GM13977 (cell line): ENCODE results near the gene CUX1.

ENCODE experiments used
- DNase-seq: peaks from one replicate; pipeline ENCODE4 v3.0.0; 2012; ENCODE audit warnings: low spot score
- in situ Hi-C: fragments of 300-500 bp; cut with MboI; formaldehyde crosslinking; loops from one replicate; pipeline ENCODE4 v1.12.0; 2022; ENCODE audit warnings: low sequenced_read_pairs, low pct_unique_long_range_greater_than_20kb, mixed read lengths, inconsistent platforms; ENCODE audit not compliant: unreplicated experiment
- TF ChIP-seq, protein P1 (sequence below): IDR thresholded peaks from 2 replicates; pipeline ENCODE4 v1.5.1; 2012; ENCODE audit warnings: mild to moderate bottlenecking, control low read depth; ENCODE audit not compliant: insufficient read depth; ENCODE audit errors: extremely low read depth, missing control alignments

The CUX1 gene

DNA sequence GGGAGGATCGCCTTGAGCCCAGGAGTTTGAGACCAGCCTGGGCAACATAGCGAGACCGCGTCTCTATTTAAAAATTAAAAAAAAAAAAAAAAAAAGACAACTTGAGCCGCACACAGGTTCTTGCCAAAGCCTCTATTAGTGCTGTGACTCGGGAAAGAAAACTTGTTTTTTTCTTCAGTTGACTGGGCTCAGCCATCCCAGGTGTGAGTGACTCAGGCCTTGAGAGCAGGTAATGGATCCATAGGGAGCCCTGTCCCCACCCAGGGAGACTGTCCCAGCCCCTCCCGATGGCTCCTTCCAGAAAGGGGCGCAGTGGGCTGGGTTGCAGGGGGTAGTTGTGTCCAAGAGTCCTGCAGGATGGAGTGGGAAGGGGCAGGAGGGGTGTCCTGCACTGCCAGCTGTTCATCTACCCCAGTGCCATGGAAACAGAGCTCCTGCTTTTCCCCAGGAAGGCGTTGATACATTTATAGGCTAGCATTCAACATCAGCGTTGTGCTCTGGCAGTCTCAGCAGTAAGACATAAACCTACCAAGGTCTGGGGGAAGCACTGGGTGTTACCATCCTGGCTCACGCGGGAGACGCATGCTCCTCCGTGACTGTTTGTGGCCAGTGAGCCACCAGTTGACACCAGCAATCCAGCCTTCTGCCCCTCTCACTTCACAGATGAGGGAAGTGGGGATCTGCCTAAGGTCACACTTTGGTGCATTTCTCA, 126.6 kb downstream of the CUX1 start:
- in situ Hi-C loops, result no loop called here
- no peak for DNase-seq

GRCh38 chr7:101944611-101945010, 127.2 kb downstream of the CUX1 start:
- TF ChIP-seq, protein P1, sequence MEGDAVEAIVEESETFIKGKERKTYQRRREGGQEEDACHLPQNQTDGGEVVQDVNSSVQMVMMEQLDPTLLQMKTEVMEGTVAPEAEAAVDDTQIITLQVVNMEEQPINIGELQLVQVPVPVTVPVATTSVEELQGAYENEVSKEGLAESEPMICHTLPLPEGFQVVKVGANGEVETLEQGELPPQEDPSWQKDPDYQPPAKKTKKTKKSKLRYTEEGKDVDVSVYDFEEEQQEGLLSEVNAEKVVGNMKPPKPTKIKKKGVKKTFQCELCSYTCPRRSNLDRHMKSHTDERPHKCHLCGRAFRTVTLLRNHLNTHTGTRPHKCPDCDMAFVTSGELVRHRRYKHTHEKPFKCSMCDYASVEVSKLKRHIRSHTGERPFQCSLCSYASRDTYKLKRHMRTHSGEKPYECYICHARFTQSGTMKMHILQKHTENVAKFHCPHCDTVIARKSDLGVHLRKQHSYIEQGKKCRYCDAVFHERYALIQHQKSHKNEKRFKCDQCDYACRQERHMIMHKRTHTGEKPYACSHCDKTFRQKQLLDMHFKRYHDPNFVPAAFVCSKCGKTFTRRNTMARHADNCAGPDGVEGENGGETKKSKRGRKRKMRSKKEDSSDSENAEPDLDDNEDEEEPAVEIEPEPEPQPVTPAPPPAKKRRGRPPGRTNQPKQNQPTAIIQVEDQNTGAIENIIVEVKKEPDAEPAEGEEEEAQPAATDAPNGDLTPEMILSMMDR, result no peak
- in situ Hi-C loops, result no loop called here
- DNase-seq, result no peak

More for the DNA sequence above, 126.6 kb downstream of the CUX1 start:
- TF ChIP-seq, protein P1, result no peak

- DNase-seq, result no peak
- in situ Hi-C loops, result no loop called here
- TF ChIP-seq, protein P1, result no peak
Observed at GRCh38 chr7:101945034-101945758, 127.8 kb downstream of the CUX1 start.

- in situ Hi-C loops, result no loop called here
- TF ChIP-seq, protein P1, result no peak
- no peak for DNase-seq
Observed at GRCh38 chr7:101947899-101948298, 130.5 kb downstream of the CUX1 start.

- DNase-seq, result no peak
- in situ Hi-C loops, result no loop called here
- TF ChIP-seq, protein P1, result no peak
Observed at GRCh38 chr7:101948650-101949049, 131.2 kb downstream of the CUX1 start.

DNA sequence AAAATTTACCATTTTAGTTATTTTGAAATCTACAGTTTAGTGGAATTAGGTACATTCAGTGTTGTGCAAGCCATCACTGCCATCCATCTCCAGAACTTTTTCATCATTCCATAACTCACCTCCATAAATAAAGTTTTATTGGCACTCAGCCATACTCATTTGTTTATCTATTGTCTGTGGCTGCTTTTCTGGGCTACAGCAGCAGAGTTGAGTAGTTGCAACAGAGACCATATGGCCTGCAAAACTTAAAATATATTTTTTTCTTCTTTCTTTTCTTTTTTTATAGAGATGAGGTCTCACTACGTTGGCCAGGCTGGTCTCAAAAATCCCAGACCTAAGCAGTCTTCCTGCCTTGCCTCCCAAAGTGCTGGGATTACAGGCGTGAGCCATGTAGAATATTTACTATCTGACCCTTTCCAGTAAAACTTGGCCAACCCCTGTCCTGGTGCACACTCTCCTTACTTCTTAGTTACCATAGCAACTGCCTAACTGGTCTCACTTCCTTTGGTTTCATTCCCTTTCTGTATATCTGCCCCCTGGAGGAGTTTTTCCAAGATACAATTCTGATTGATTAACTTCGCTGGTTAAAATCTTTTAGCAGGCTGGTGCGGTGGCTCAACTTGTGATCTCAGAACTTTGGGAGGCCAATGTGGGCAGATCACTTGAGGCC, 133.2 kb downstream of the CUX1 start:
- TF ChIP-seq, protein P1, result no peak
- in situ Hi-C loops, result no loop called here
- no peak for DNase-seq
